GM12891 (cell line): ENCODE measurements around the gene APOL3.
A peak's percentile ranks its signal among the peaks of the same experiment; 100 is the strongest.
"Not testable (repeated sequence)": the region's sequence is repeated elsewhere in the genome, so short reads cannot be mapped to it uniquely, and the experiment has no call there.

Experiments used
- DNase-seq: peaks from one replicate; pipeline ENCODE4 v3.0.0; 2011; ENCODE audit warnings: low spot score; ENCODE audit not compliant: insufficient read length
- FAIRE-seq: peaks from 2 replicates; lab custom pipeline; 2011; peaks lifted over from hg19 to GRCh38; lab: Jason Lieb, UNC
- PAX5 ChIP-seq: IDR thresholded peaks from 2 replicates; pipeline ENCODE4 v1.6.1; 2011; ENCODE audit warnings: low read length, moderate library complexity, mild to moderate bottlenecking; ENCODE audit not compliant: insufficient read depth, severe bottlenecking
- POLR2A ChIP-seq: IDR thresholded peaks from 2 replicates; pipeline ENCODE4 v1.6.1; 2011; ENCODE audit warnings: low read depth, low read length, control low read depth
- POLR2AphosphoS5 ChIP-seq: IDR thresholded peaks from 2 replicates; pipeline ENCODE4 v1.6.1; 2011; ENCODE audit warnings: low read depth, low read length, control low read depth
- POU2F2 ChIP-seq: IDR thresholded peaks from 2 replicates; pipeline ENCODE4 v1.6.1; 2011; ENCODE audit warnings: low read depth, mild to moderate bottlenecking, control low read depth, low read length, moderate library complexity
- SPI1 ChIP-seq: IDR thresholded peaks from 2 replicates; pipeline ENCODE4 v1.6.1; 2011; ENCODE audit warnings: low read depth, low read length, control low read depth
- TAF1 ChIP-seq: IDR thresholded peaks from 2 replicates; pipeline ENCODE4 v1.6.1; 2011; ENCODE audit warnings: low read depth, low read length, control low read depth

APOL3 gene

GRCh38 chr22:36164621-36165020 lies 4.1 kb upstream of the APOL3 start:
- no peak for FAIRE-seq

GRCh38 chr22:36163497-36163896 lies 2.9 kb upstream of the APOL3 start:
- DNase-seq (no peak), FAIRE-seq (peak; percentile 58)
- TF ChIP-seq POLR2A (no peak), PAX5 (no peak), TAF1 (no peak), SPI1 (no peak), POLR2AphosphoS5 (no peak), POU2F2 (no peak)

More at GRCh38 chr22:36164621-36165020, 4.1 kb upstream of the APOL3 start:
- DNase-seq, result no peak
- TF ChIP-seq PAX5 (no peak), POLR2A (no peak), POU2F2 (no peak), SPI1 (no peak), POLR2AphosphoS5 (no peak), TAF1 (no peak)

GRCh38 chr22:36162127-36163034 lies 1.8 kb upstream of the APOL3 start:
- TF ChIP-seq POLR2A (no peak), SPI1 (peak; percentile 97)
- DNase-seq (no peak), FAIRE-seq (peak; percentile 94)

GRCh38 chr22:36161793-36162126 lies 1.2 kb upstream of the APOL3 start:
- FAIRE-seq, result peak; percentile 63
- not testable (repeated sequence) for DNase-seq

GRCh38 chr22:36156515-36157419 lies 3.8 kb downstream of the APOL3 start:
- peak; percentile 33 for FAIRE-seq
- TF ChIP-seq SPI1 (no peak), POLR2AphosphoS5 (no peak), PAX5 (no peak), TAF1 (0 out of 2 replicates have a peak, but pooled peaks have one; percentile 22), POLR2A (no peak), POU2F2 (no peak)
- no peak for DNase-seq

- DNase-seq (no peak), FAIRE-seq (no peak)
- TF ChIP-seq POLR2A (no peak), TAF1 (no peak), POU2F2 (no peak), PAX5 (no peak), SPI1 (no peak), POLR2AphosphoS5 (no peak)
Observed at GRCh38 chr22:36156119-36156514, 4.4 kb downstream of the APOL3 start.

- DNase-seq (no peak), FAIRE-seq (no peak)
- TF ChIP-seq POLR2AphosphoS5 (no peak), TAF1 (no peak), SPI1 (no peak), PAX5 (no peak), POLR2A (no peak), POU2F2 (no peak)
Observed at GRCh38 chr22:36155702-36156101, 4.9 kb downstream of the APOL3 start.

- FAIRE-seq, result no peak
Observed at GRCh38 chr22:36154423-36154945, 6.1 kb downstream of the APOL3 start.

GRCh38 chr22:36153501-36154422 lies 6.8 kb downstream of the APOL3 start:
- DNase-seq (no peak), FAIRE-seq (no peak)
- TF ChIP-seq POLR2AphosphoS5 (no peak), SPI1 (no peak), TAF1 (no peak), POLR2A (no peak), POU2F2 (no peak), PAX5 (no peak)

More at GRCh38 chr22:36154423-36154945, 6.1 kb downstream of the APOL3 start:
- no peak for DNase-seq
- TF ChIP-seq TAF1 (no peak), POU2F2 (no peak)

- DNase-seq, FAIRE-seq: not testable (repeated sequence)
Observed at GRCh38 chr22:36152821-36153220, 7.7 kb downstream of the APOL3 start.
